ENCODE data around the gene TMEM184C.

Gene TMEM184C

GRCh38 chr4:147658501-147658900 lies 41.3 kb downstream of the TMEM184C start:
- DNase-seq = no peak

DNA sequence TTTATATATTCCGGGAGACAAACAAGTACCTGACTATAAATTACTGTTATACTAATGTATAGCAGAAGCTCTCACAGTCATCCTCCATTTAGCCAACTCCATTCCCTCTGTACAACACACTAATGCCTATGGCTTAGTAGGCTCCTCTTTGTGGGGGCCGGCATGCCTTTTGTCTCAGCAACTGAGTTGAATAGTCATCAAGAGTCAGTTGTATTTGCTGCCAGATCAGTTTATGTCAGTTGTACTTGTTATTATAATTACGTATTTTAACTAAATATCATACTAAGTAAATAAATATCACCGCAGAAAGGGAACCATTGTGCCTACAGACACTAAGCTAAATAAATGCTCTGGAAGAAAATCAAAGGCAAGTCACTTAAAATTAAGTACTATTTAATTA lies 56.9 kb downstream of the TMEM184C start:
- no peak for DNase-seq

DNA sequence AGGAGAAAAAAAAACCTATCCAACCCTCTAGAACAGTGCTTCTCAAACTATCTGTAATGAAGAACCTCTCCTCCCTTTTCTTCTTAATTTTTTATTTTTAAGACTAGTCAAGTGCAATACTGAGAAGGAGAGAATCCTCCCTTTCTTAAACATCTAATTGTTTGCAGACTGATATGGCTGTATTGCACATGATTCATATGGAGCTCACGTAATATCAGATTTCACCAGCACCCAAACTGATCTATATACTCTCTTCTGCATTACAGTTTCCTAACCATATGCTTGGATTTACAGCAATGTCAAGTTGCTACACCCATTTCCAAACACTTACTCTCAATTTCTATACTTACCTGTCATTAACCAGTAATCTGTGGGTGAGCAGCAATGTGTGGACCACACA lies 57.3 kb downstream of the TMEM184C start:
- DNase-seq = peak; percentile 3

DNA sequence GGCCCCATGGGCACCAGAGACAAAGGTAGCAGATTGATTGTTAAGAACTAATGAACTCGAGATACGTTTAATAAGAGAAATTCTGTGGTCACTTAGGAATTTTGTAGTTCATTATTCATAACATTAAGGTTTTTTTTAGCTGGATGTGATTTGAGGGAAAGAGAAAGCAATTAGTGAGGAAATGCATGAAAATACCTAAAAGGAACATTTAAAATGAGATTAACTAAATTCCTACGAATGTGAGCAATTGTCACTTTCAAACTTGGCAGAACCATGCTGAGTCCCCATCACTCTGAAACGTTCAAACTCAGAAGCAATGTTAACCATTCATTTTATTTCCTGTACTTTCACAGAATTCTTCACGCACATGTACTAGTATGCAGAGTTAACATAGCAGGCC lies 60.9 kb downstream of the TMEM184C start:
- DNase-seq = peak; percentile 1

DNA sequence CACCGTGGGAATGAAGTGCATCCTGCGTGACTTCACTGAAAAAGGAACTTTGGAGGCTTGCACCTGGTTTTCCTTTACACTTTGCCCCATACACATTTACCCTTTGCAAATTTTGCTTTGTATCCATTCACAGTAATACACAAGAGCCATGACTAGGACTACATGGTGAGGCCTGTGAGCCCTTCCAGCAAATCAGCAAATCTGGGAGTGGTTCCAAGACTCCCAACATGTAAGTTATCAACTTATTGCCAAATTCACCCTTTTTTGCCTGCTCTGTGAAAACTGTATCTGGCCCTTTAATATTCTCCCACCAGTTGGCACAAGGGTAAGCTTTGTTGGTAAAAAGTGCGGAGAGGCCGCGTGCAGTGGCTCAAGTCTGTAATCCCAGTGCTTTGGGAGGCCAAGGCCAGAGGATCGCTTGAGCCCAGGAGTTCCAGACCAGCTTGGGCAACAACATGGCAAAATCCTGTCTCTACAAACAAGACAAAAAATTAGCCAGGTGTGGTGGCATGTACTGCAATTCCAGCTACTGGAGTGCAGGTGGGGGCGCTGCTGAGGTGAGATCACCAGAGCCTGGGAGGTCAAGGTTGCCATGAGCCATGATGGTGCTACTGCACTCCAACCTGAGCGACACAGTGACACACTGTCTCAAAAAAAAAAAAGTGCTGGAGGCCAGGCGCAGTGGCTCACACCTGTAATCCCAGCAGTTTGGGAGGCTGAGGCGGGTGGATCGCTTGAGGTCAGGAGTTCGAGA lies 61.8 kb downstream of the TMEM184C start:
- DNase-seq = no peak

DNA sequence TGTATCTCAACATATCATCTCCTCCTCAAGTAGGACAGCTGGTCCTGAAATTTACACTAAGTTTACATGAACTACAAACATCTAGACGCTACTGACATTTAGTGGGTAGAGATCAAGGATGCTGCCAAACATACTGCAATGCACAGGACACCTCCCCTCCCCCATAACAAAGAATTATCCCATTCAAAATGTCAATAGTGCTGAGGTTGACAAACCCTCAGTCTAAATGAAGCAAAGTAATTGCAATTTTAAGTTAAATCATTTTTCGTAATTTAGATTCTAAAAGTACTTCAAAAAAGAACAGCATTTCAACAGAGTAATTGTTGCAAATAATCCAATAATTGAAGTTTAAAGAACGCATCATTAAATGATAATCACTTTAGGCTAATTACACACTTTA lies 65.6 kb downstream of the TMEM184C start:
- no peak for DNase-seq

GRCh38 chr4:147683188-147683591 lies 66.0 kb downstream of the TMEM184C start:
- DNase-seq = peak; percentile 7

GRCh38 chr4:147683717-147684700 lies 66.8 kb downstream of the TMEM184C start, which contains the start of gene PRMT9:
TSS of gene PRMT9 (minus strand) at chr4:147684163. CDS start at chr4:147683987, 176 bp downstream.
- DNase-seq = peak; percentile 86

GRCh38 chr4:147689067-147689466 lies 71.9 kb downstream of the TMEM184C start:
- no peak for DNase-seq

GRCh38 chr4:147691820-147692219 lies 74.6 kb downstream of the TMEM184C start:
- DNase-seq = no peak

- DNase-seq = no peak
Observed at GRCh38 chr4:147693218-147693617, 76.0 kb downstream of the TMEM184C start.

- DNase-seq = no peak
Observed at GRCh38 chr4:147696866-147697265, 79.7 kb downstream of the TMEM184C start.

GRCh38 chr4:147704846-147705245 lies 87.6 kb downstream of the TMEM184C start:
- no peak for DNase-seq

- DNase-seq = peak; percentile 51
Observed at GRCh38 chr4:147707892-147708672, 90.9 kb downstream of the TMEM184C start.

DNA sequence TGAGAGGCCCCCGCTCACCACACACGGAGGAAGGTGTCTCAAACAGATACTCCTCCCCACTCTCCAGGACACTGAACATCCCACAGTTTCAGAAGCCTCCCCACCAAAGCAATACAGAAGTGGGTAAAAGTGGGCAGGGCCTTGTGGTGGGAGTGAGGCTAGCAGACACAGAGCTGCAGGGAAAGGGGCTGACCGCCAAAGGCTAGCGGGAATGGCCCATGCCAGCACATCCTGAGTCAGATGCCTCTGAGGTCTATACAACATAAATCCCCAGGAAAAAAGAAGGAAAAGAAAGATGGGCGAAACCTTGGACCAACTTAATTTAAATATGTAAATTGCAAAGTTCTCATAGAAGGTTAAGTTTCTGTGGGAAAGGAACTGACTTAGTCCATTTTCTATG lies 92.8 kb downstream of the TMEM184C start:
- DNase-seq = no peak

DNA sequence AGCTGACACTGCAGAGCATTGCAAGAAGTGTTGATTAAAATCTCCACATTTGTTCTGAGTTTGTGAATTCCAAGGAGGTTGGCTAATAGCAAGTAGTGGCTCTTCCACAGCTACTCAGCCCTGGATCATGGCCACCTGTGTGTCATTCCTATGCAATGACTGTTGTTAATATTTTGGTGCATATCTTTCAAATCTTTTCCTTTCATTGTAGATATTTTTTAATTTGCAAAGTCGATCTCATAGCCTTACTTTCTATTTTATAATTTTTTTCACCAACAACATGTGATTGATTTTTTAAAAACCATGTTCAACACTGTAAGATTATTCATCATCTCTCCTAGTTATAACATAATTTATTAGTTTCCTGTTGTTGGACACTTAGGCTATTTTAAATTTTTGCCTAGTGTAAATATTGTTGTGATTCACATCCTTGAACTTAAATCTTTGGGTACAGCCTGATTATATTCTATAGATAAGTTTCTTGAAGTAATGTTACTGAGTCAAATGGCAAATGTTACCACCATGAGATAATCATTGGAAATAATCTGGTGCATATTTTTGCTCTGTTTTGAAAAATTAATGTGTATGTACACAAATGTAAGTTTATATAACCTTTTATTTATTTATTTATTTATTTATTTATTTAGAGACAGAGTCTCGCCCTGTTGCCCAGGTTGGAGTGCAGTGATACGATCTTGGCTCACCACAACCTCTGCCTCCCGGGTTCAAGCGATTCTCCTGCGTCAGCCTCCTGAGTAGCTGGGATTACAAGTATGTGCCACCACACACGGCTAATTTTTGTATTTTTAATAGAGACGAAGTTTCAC lies 97.6 kb downstream of the TMEM184C start:
- peak; percentile 87 for DNase-seq

- no peak for DNase-seq
Observed at GRCh38 chr4:147717878-147718277, 100.7 kb downstream of the TMEM184C start.
